ENCODE measurements around the gene PAX7.
A peak's percentile ranks its signal among the peaks of the same experiment; 100 is the strongest.
"Not testable (repeated sequence)": the region's sequence is repeated elsewhere in the genome, so short reads cannot be mapped to it uniquely, and the experiment has no call there.

The PAX7 gene

DNA sequence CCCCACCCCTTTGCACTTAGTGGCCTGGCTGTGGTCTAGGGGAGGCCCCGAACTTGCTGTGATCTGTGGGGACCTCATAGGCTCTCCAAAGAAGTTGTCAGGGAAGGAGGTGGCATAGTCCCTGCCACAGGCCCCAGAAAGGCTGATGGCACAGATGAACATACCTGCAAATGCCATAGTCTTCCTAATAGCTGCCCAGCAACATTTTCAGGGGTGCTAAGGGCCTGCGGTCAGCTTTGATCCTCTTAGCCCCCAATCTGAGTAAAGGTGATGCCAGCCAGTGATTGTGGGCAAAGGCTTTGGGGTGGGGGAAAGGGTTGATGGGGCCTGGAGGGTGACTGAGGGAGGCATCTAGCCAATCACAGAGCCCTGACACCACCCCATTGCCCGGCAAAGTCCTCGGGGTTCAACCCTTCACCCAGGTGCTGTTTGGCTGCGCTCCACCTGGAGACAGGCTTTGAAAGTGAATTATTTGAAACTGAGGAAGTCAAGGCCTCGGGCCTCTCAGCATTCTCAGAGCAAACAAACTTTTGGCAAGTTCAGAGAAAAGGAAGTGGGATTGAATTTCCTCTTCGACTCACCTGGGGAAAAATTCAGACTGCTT lies 35.8 kb downstream of the PAX7 start:
- no peak for DNase-seq

DNA sequence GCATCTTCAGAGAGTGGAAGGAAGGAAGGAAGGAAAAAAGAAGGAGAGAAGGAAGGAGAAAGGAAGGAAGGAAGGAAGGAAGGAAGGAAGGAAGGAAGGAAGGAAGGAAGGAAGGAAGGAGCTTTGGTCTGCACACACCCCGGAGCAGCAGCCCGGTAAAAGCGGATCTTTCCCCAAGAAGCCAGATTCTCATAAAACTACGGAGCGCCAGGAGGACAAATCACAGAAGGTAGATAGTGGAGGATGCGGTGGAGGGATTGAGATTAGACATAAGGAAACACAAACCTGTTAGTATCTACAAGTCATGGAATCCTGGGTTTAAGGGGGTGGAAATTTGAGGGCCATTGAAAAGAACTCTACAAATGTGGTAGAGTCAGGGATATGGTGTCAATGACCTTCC lies 36.7 kb downstream of the PAX7 start:
- no peak for DNase-seq

DNA sequence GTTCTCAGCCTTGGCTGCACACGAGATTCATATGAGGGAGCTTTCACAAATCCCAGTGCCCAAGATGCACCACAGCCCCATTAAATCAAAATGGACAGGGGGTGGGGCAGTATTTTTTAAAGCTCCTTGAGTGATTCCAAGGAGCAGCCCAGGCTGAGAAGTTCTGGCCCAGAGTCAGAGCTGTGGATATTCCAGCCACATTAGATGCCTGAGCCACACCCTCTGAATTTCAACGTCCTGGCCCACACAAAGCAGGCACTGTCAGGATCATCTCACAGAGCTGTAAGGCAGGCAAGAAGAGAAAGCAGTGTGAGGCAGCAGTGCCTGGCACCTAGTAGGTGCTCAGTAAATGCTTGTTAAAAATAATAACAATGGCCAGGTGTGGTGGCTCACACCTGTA lies 37.4 kb downstream of the PAX7 start:
- no peak for DNase-seq

DNA sequence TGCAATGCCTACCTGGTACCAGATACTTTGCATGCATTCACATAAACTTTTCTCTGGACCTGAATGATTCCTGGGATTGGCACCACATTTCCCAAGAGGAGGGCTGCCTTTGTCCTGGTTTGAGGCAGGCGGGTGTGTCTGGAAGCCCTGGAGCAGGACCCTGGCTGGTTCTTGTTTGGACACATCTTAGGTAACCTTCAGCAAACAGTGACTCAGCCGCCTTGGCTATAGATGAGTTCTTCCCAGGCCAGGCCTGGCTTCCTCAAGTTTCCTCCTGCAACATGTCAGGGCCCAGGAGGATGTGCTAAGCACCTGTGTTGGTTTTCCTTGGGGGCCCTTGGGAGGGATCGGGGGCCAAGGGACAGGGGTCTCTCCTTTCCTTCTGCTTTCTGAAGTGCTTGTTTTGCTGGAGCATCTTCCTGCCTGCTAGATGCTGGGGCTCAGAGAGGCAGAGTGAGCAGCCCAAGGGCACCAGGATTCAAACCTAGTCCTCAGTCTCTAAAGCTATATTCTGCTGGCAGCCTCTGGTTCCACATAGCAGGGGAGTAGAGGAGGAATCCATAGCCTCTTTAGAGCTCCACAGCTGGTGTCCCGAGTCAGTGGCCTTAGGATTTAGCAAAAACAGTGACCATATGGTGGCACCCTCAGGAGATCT lies 38.2 kb downstream of the PAX7 start:
- DNase-seq, result no peak

DNA sequence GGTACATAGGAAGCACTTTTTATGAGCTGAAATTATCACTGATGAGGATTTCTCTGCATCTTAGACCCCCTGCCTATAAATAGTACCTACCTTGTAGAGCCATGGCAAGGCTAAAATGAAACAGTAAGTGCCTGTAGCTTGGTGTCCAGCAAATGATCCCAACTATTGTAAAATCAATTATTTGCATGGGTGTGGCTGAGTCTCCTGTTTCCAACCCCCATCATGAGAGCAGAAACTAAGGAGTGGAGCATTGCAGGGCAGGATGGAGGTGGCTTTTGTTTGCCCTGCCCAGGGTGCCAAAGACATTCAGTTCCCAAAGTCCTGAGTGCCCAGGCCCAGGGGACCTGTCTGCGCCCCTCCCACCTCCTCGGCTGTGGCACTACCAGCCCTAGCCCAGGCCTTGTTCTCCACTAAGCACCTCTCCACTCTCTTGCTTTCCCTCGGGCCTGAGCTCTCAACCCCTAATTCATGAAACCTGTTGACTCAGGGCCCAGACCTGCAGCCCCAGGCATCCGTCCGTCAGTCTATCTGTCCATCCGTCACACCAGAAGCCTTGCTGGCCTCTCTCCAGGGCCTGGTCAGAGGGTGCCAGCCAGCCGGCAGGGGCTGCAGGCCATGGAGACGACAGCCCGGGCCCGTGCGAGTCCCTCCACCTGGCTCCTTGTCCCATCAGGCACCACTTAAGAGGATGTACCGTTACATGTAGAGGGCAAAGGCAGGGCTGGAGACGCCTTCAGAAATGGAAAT lies 39.6 kb downstream of the PAX7 start:
- no peak for DNase-seq

DNA sequence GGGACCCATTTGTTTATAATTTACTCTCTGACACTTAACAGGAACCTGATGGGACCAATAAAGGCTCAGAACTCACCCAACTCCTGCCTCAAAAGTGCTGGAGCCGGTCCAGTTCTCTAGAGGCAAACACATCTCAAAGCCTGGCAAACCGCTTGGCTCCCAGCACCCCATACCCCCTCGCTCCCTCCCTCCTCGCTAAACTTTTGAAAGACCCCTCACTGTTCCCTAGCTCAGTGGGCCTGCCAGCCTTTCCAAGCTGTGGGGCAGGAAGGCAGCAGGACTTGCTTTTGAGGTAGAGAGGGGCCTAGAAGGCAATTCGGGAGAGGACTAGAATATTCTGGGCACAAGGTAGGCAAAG lies 40.2 kb downstream of the PAX7 start:
- DNase-seq, result no peak

DNA sequence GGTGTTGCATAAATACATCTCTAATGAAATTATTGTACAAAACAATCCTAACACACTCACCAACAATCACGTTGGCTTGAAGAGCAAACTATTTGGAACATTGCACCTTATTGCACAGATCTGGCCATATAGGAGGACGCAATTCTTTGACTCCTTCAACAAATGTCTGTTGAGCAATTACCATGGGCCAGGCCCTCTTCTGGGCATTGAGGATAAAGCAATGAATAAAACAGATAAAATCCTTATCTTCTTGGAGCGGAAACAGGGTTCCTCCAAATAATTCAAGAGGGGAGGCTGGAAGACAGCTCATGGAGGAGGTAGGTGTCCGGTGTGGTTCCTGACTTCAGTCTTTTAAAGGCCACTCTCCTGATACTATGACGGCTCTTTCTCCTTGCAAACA lies 43.3 kb downstream of the PAX7 start:
- DNase-seq, result no peak

DNA sequence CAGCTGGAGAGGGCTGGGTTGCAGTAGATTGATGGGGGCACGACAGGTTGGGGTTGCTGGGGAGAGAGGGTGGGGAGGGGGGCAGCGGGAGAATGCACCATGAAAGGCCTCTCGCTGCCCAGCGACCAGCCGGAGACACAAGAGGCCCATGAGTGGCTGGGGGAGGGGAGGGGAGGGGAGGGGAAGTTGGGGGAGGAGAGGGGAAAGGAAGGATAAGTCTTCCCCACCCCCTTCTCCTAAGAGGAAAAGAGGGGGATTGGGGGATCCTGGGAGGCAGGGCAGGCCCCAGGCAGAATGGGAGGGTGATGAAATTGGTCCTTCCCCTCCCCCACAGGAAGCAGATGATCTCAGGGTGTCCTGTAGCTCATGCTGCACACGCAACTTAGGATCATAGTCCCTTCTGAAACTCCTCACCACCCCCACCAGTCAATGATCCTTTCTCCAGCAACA lies 45.7 kb downstream of the PAX7 start:
- DNase-seq, result no peak

DNA sequence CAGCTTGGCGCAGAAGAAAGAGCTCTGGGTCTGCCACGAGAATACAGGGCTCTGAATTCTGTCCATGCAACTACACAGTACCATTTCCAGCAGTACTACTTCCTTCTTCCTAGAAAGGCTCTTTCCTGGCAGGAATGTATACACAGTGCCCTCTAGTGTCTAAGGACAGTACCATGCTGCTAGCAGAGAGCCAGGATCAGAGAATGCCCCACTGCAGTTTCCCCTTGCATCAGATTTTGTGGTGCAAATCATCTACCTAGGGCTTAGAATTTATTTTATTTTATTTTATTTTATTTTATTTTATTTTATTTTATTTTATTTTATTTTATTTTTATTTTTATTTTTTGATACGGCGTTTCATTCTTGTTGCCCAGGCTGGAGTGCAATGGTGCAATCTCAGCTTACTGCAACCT lies 50.8 kb downstream of the PAX7 start:
- peak; percentile 51 for DNase-seq

DNA sequence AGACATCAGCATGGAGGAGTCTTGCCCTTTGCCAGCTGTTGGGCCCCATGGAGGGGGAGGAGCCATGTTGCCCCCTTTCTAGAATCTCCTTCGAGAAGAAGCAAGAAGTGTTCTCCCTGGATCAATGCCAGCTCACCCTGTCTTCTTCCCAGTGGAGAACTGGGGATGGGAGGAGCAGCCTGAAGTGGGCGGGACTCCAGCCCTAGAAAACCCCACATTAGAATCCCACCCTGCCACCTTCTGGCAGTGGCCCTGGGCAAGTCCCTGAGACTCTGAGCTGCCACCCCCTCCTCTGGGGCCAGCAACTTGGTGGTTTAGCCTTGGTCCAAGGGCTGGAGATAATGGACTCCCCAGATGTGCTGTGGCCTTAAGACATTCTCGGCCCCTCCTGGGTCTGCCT lies 51.7 kb downstream of the PAX7 start:
- no peak for DNase-seq

DNA sequence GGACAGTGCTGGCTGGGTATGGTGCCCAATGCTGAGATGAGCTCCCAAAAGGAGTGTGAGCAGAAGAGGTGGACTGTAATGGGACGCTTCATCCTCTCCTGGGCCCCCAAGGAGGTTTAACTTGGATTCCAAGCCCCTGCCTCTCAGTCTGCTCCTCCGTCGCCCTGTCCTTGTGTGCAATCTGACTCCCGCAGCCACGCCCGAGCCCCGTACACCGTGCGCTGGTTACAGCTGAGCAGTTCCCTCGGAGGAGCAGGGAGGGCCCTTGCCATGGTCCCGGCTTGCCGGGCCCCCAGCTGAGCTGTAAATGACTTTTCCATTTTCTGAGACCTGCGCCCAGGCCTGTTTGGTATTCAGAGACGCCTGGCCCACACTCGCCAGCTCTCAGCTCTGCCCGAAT lies 53.7 kb downstream of the PAX7 start:
- no peak for DNase-seq

DNA sequence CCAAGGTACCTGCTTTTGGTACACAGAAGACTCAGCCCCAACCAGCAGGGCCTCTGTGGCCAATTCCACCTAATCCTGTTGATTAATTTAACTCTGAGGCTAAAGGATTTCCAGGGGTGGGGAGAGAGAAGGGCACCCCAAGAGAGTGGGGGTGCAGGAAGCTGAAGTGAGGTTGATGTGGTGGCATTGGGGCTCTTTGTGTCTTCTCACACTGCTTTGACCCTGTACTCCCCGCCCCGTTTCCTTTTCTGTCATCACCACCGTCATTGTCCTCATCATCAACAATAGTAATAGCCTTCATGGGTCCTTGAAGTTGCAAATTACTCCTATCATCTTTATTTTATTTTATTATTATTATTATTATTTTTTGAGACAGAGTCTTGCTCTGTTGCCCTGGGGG lies 55.9 kb downstream of the PAX7 start:
- no peak for DNase-seq

DNA sequence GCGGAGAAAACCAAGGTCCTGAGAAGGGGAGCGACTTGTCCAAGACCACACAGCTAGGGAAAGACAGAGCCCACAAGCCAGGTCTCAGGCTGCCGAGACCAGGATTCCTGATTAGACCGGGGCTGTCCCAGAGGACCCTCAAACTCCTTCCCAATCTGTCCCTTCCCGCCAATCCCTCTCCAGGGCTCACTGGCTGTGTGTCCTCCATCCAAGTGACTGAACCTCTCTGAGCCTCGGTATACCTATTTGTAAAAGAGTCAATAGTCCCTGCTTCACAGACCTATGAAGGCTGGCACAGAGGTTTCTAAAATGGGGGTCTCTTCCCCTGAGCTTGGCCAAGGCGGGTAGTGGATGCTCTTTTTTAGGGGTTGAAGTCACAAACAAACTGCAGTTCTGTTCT lies 56.6 kb downstream of the PAX7 start:
- DNase-seq, result no peak

DNA sequence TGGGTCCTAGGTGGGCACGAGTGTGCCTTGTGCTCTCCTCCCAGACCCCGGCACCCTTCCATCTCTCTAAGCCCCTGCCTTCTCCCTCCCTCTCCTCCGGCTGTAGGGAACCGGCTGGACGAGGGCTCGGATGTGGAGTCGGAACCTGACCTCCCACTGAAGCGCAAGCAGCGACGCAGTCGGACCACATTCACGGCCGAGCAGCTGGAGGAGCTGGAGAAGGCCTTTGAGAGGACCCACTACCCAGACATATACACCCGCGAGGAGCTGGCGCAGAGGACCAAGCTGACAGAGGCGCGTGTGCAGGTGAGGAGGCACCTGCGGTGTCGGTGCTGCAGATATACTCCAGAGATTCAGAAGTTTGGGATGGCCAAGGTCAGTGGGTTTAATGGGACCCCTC lies 61.0 kb downstream of the PAX7 start:
- no peak for DNase-seq

DNA sequence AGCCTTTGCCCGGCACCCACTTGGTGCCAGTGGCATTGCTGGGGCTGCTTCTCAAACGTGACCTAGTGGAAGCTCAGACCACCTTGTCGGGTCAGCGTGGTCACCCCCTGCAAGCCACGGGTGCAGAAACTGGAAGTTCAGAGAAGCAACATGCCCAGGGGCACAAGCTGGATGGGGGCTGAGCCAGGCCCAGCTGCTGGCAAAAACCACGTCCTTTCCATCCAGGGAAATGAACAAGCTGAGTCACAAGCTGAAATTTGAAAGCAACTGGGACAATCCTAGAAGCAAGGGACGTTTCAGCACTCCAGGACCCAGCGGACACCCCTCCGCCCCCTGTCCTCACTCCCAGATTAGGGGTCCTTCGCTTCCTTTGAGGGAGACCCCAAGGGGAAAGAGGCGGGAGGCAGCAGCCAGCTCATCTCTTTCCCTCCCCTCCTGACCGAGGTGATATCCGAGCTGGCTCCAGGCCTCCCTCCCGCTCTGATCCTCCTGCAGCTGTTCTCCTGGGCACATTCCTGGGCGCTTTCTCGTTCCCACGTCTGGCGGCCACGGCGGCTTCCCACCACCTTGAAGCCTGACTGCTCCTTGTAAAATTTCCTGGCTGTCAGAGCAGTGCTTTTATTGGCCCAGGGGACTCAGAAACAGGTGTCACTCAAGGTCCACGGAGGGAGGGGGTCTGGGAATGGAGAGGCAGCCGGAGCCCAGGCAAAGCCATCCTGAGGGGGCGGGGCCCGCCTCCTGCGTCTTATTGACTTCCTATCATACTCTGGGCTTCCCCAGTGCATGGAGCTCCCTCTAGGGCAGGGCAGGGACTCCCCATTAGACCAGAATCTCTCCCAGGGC lies 62.8 kb downstream of the PAX7 start:
- peak; percentile 49 for DNase-seq

DNA sequence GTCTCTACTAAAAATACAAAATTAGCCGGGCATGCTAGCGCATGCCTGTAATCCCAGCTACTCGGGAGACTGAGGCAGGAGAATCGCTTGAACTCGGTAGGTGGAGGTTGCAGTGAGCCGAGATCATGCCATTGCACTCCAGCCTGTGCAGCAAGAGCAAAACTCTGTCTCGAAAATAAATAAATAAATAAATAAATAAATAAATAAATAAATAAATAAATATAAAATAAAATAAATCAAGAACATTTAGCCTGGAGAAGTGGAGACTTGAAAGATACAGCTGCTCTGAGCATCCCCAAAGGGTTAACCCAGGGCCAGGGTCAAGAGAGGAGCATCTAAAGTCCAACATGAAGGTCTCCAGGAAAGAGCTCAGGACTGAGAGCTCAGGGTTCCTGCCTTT lies 63.6 kb downstream of the PAX7 start:
- DNase-seq, result not testable (repeated sequence)

DNA sequence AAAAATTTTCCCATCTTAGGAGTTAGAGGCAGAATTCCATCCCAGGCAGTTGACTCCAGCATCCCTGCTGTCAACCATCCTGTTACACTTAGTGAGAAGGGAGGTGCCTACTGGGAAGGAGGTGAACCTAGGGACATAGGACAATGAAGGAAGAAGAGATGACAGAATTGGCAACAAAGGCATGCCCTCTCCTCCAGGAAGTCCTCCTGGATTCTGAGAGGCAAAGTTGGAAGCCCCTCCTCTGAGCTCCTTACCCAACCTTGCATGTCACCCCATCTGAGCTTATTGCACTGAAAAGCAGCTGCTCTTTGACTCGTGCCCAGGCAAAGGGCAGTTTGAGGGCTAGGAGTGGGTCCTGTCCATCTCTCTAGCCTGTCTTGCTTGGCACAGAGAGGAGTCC lies 66.9 kb downstream of the PAX7 start:
- no peak for DNase-seq

DNA sequence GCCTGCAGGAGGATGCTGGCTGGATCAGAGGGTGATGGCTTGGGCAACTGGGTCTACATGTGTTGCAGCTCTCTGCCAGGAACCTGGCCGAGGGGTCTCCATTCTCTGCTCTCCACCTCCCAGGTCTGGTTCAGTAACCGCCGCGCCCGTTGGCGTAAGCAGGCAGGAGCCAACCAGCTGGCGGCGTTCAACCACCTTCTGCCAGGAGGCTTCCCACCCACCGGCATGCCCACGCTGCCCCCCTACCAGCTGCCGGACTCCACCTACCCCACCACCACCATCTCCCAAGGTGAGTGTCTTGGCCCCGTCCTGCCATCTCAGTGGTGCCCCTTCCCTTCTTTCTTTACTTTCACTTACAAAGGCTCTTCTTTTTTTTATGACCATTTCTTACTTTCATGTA lies 69.9 kb downstream of the PAX7 start:
- no peak for DNase-seq

DNA sequence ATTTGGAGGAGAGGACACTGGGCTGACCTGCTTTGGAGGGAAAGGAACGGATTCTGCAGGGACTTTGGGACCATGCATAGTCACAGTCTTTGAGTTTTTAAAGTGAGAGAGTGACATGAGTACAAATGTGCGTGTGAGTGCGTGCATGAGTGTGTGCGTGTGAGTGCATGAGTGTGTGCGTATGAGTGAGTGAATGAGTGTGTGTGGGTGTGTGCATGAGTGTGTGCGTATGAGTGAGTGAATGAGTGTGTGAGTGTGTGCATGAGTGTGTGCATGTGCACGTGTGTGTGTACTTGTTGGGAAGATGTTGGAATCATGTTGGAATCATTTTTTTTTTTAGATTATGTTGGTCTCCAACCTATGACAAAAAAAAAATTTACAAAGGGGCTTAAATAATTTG lies 70.5 kb downstream of the PAX7 start:
- DNase-seq, result no peak

DNA sequence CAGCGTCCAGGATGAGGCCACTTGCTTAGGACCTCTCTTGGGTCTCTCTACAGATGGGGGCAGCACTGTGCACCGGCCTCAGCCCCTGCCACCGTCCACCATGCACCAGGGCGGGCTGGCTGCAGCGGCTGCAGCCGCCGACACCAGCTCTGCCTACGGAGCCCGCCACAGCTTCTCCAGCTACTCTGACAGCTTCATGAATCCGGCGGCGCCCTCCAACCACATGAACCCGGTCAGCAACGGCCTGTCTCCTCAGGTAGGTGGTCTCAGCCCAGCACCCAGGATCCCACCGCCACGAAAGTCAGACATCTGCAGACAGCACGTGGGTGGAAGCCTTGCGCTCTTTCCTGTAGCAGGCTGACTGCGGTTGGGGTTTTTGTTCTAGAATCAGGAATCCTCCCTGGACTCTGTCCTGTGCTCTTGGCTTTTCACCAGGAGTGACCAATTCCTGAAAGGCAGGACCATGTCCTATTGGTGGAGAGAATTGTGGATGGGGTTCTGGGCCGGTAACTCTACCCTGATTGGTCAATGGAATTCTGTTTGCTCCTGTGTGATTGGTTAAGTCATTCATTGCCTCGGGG lies 72.5 kb downstream of the PAX7 start:
- peak; percentile 46 for DNase-seq

DNA sequence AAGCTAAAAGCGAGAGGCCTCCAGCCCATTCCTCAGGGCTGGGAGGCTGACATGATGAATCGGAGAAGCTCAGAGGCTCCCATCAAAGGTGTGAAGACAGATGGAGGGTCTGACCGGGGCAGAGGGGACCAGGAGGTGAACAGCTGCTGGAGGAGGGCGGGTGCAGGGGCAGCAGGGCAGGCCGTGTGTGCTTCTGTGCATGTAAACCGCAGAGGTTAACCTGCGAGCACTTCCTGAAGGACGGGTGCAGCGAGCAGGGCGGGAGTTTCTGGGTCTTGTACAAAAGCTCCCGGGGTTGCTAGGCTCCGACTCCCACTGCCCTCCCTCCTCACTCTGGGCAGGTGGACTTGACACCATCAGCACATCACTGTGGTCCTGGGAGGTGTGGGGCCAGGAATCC lies 75.2 kb downstream of the PAX7 start:
- peak; percentile 36 for DNase-seq

DNA sequence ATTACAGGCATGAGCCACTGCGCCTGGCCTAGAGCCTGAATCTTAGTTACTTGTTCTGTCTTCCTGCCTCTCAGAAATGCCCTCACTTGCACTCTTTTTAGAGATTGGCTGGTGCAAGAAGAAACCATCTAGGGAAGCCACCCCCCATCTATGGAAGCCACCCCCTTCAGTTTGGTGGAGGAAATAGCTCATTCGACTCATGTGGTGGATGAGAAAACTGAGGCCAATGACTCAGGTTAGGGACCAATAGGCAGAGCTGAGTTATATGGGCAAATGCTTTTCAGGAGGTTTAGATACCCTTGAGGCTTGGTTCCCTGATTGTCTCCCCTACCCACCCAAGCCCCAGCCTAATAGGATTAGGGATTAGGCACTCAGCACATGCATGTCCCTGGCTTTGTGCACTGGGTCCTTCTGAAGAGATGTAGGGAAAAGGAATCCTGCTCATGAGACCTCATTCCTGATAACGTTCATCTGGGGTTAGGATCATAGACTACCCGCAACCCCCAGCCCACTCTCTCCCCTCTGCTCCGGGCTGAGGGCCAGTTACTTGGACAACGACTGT lies 77.1 kb downstream of the PAX7 start:
- DNase-seq, result no peak

DNA sequence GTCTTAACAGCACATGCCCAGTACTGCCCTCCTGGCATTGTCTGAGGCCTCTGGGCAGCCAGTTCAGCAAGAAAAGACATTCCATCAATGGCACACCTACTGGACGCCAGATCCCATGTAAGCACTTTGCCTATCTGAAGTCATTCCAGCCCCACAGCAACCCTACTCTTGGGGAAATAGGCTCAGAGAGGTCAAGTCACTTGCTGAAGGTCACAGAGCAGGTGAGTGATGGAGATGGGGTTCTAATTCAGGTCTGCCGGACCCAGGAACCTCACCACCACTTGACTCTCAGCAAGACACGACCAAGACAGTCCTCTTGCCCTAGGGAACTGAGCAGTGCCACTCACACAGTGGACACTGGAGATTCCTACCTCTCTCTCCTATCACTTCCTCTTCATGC lies 79.4 kb downstream of the PAX7 start:
- DNase-seq, result no peak

Measured in eye (tissue), 1 donor.